ENCODE measurements around the gene RNF208. TPM values are rescaled to one million over a fixed set of nuclear protein-coding genes. Genes with fewer than 3 reads are reported as not detected.

Gene RNF208
- total RNA-seq, 1 donor from 2014 or later = 31.5 TPM

DNA sequence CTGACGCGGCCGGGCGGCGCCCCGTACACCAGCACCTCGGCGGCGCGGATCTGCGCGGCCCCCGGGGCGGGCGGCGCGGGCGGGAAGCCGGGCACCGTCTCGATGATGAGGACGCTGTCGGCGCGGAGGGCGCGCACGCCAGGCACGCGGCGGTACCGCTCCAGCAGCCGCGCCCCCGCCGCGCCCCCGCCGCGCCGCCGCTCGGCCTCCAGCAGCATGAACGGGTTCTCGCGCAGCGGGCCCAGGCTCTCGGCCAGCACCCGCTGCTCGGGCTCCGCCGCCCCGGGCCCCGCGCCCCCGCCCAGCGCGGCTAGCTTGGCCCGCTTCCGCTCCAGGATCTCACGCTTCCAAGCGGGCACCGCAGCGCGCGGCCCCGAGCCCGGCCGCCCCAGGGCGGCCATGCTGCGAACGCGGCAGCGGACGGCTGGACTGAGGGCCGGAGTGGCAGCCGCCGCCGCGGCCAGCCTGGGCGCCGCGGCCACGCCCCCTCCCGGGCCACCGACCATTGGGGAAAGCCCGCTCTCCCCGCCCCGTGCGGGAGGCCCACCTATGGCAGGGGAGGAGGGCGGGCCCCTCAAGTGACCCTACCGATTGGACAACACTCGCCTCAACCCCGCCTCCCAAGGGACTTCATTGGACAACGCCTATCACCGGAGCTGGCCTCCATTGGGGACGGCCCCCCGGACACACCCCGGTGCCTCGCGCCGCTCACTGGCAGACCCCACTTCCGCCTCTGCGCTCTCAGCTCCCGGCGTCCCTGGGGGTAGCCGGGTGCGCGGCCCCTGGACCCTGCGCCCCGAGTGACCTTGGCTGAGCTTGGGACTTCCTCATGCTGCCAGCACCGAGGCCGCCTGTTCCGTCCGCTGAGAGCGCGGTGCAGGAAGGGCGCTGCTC is 21.5 kb downstream of the RNF208 start, which contains the start of gene TPRN:
TSS of gene TPRN (minus strand) at position 431 of the 894 bp plus-strand sequence. CDS start at position 401, 30 bp downstream.
- Histone ChIP-seq H3K4me1 (peaks cover 89% of the 10 kb centered on the region), H3K27ac (replicated peaks) (peak within 1 kb of the TSS; percentile 98), H3K36me3 (no peaks in the 10 kb centered on the region), H3K4me3 (peak within 1 kb of the TSS; percentile 83), H3K9me3 (replicated peaks) (no peaks in the 10 kb centered on the region), H3K27me3 (ENCODE audit: low read depth) (no peaks in the 10 kb centered on the region)
- intact Hi-C loops (cut with micrococcal nuclease) = no loop called here
- DNase-seq = peak; percentile 100
- no peak for TF ChIP-seq CTCF (IDR thresholded peaks at IDR 0.05; ENCODE audit: borderline replicate concordance)

GRCh38 chr9:137199411-137200121 is 22.5 kb downstream of the RNF208 start:
- Histone ChIP-seq H3K27me3 (ENCODE audit: low read depth) (no peaks in the 10 kb centered on the region), H3K36me3 (no peaks in the 10 kb centered on the region), H3K4me1 (peaks cover 91% of the 10 kb centered on the region), H3K9me3 (replicated peaks) (no peaks in the 10 kb centered on the region), H3K27ac (replicated peaks) (peak overlapping the region; percentile 92), H3K4me3 (peak overlapping the region; percentile 83)
- TF ChIP-seq CTCF (IDR thresholded peaks at IDR 0.05; ENCODE audit: borderline replicate concordance) = no peak
- no peak for DNase-seq
- intact Hi-C loops (cut with micrococcal nuclease) = no loop called here

DNA sequence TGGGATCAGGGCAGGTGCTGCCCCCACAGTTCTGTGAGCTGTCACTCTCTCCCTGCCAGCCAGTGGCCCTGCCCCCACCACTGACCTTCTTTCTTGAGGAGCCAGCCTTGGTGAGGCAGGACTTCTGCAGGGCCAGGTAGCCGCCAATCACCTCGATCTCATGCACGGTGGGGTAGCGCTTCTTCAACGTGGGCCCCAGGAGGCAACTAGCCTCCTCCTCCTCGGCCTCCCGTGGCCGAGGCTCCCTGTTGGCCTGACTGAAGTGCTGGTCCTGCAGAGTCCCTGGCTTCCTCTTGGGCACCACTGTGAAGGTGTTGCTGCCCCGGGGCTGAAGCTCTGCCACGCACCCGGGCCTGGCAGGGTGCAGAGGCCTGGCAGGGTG is 23.1 kb downstream of the RNF208 start:
- H3K4me3 ChIP-seq = peak overlapping the region; percentile 83

DNA sequence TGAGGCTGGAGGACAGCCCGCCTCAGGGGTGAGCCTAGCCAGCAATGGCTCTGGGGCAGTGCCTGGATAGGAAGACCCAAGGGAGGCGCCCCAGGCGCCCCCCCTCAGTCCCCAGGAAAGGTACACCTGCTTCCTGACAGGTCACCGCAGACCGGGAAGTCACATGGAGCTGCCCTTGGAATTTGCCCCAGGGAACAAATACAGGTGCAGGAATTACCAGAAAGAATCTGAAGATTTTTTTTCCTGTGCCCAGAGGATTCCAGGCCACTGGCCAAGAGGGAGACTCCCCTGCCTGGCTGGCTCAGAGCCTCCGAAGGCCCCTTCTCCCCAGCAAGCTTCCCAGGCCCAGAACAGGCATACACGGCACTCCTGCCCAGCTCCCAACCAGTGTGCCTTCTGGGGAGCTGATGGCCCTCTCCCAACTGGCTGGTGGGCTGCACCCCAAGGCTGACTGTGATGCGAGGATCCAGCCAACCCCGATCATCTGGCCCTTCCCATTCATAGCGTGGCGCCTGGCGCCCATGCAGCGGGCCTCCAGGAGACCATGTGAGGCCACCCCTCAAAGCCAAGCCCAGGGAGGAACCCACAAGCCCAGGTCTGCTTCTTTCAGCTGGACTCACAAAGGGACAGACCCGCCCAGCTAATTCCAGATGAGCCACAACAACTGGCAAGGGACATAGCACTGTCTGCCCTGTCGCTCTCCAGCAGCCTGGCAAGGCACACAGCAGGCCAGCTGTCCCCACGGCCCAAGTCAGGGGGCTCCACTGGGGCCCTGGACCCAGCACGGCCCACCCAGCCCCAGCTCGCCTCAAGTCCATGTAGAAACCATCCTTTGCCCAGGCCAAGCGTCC is 23.8 kb downstream of the RNF208 start:
- intact Hi-C loops (cut with micrococcal nuclease) = no loop called here
- Histone ChIP-seq H3K9me3 (replicated peaks) (no peaks in the 10 kb centered on the region), H3K27ac (replicated peaks) (peak overlapping the region; percentile 92), H3K36me3 (no peaks in the 10 kb centered on the region), H3K4me3 (peak overlapping the region; percentile 83), H3K27me3 (ENCODE audit: low read depth) (no peaks in the 10 kb centered on the region), H3K4me1 (peaks cover 91% of the 10 kb centered on the region)
- DNase-seq = no peak
- TF ChIP-seq CTCF (IDR thresholded peaks at IDR 0.05; ENCODE audit: borderline replicate concordance) = no peak

More for the DNA sequence above, 23.1 kb downstream of the RNF208 start:
- H3K4me1 ChIP-seq = peaks cover 91% of the 10 kb centered on the region
- intact Hi-C loops (cut with micrococcal nuclease) = no loop called here
- no peaks in the 10 kb centered on the region for H3K36me3 ChIP-seq
- no peaks in the 10 kb centered on the region for H3K27me3 ChIP-seq (ENCODE audit: low read depth)
- no peaks in the 10 kb centered on the region for H3K9me3 ChIP-seq (replicated peaks)
- TF ChIP-seq CTCF (IDR thresholded peaks at IDR 0.05; ENCODE audit: borderline replicate concordance) = no peak
- H3K27ac ChIP-seq (replicated peaks) = peak overlapping the region; percentile 92
- DNase-seq = no peak
